GM12891 (cell line): Measurements from ENCODE around the gene CMPK2.

Source experiments
- PAX5 ChIP-seq: IDR thresholded peaks from 2 replicates; pipeline ENCODE4 v1.6.1; 2011; ENCODE audit warnings: low read length, moderate library complexity, mild to moderate bottlenecking; ENCODE audit not compliant: insufficient read depth, severe bottlenecking
- POLR2A ChIP-seq: IDR thresholded peaks from 2 replicates; pipeline ENCODE4 v1.6.1; 2011; ENCODE audit warnings: low read depth, low read length, control low read depth
- POLR2AphosphoS5 ChIP-seq: IDR thresholded peaks from 2 replicates; pipeline ENCODE4 v1.6.1; 2011; ENCODE audit warnings: low read depth, low read length, control low read depth
- POU2F2 ChIP-seq: IDR thresholded peaks from 2 replicates; pipeline ENCODE4 v1.6.1; 2011; ENCODE audit warnings: low read depth, mild to moderate bottlenecking, control low read depth, low read length, moderate library complexity
- SPI1 ChIP-seq: IDR thresholded peaks from 2 replicates; pipeline ENCODE4 v1.6.1; 2011; ENCODE audit warnings: low read depth, low read length, control low read depth
- TAF1 ChIP-seq: IDR thresholded peaks from 2 replicates; pipeline ENCODE4 v1.6.1; 2011; ENCODE audit warnings: low read depth, low read length, control low read depth

DNA sequence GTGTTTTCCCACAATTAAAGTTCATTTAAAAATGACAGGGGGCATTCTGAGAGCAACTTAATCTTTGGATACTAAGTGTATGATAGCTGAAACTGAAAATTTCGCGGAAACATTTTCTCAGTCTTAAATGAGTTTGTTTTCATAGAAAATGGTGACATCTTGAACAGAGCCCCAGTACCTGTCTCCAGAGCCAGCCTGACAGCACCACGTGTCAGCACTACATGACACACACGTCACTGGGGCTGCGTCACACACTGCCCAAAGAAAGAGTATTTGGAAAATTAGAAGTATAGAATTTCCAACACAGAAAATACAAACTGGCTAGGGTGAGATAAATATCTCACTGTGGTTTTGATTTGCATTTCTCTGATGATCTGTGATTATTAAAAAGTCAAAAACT, 50.8 kb downstream of the CMPK2 start:
- no peak for TF ChIP-seq POLR2AphosphoS5
- no peak for TF ChIP-seq POLR2A
- TF ChIP-seq SPI1: no peak
- no peak for TF ChIP-seq TAF1
- no peak for TF ChIP-seq POU2F2
- no peak for TF ChIP-seq PAX5
